Parathyroid adenoma (tissue), 2 donors: ENCODE data around the gene DNAH9.

Experiments
- H2AFZ ChIP-seq: fragments of 300-600 bp; sonication (generic); one replicate; pipeline ENCODE4 v1.7.0; 2017; ENCODE audit warnings: antibody characterized with exemption, mild to moderate bottlenecking
- H3K27ac ChIP-seq: fragments of 300-600 bp; sonication (generic); one replicate; pipeline ENCODE4 v1.7.0; 2017
- H3K27me3 ChIP-seq: fragments of 300-600 bp; sonication (generic); one replicate; pipeline ENCODE4 v1.7.0; 2017; ENCODE audit warnings: low read length; ENCODE audit not compliant: control insufficient read depth, insufficient read depth
- H3K36me3 ChIP-seq: fragments of 300-600 bp; sonication (generic); one replicate; pipeline ENCODE4 v1.7.0; 2017; ENCODE audit warnings: low read length; ENCODE audit not compliant: control insufficient read depth, insufficient read depth
- H3K4me1 ChIP-seq: fragments of 300-600 bp; sonication (generic); one replicate; pipeline ENCODE4 v1.7.0; 2017; ENCODE audit warnings: control low read depth
- H3K4me2 ChIP-seq: fragments of 300-600 bp; sonication (generic); one replicate; pipeline ENCODE4 v1.7.0; 2017; ENCODE audit warnings: low read length
- H3K4me3 ChIP-seq: fragments of 300-600 bp; sonication (generic); one replicate; pipeline ENCODE4 v1.7.0; 2017; ENCODE audit warnings: low read depth, low read length
- H3K79me2 ChIP-seq: fragments of 300-600 bp; sonication (generic); one replicate; pipeline ENCODE4 v1.7.0; 2017; ENCODE audit warnings: control low read depth
- H3K9ac ChIP-seq: fragments of 300-600 bp; sonication (generic); one replicate; pipeline ENCODE4 v1.7.0; 2017; ENCODE audit warnings: mild to moderate bottlenecking
- H3K9me3 ChIP-seq: fragments of 300-600 bp; sonication (generic); one replicate; pipeline ENCODE4 v1.7.0; 2017; ENCODE audit warnings: low read length; ENCODE audit not compliant: control insufficient read depth
- CTCF ChIP-seq: fragments of 300-600 bp; sonication (generic); IDR thresholded peaks from one replicate; pipeline ENCODE4 v1.7.0; 2017; ENCODE audit warnings: antibody characterized with exemption, mild to moderate bottlenecking
- donor health status: primary hyperparathyroidism.

Gene DNAH9

DNA sequence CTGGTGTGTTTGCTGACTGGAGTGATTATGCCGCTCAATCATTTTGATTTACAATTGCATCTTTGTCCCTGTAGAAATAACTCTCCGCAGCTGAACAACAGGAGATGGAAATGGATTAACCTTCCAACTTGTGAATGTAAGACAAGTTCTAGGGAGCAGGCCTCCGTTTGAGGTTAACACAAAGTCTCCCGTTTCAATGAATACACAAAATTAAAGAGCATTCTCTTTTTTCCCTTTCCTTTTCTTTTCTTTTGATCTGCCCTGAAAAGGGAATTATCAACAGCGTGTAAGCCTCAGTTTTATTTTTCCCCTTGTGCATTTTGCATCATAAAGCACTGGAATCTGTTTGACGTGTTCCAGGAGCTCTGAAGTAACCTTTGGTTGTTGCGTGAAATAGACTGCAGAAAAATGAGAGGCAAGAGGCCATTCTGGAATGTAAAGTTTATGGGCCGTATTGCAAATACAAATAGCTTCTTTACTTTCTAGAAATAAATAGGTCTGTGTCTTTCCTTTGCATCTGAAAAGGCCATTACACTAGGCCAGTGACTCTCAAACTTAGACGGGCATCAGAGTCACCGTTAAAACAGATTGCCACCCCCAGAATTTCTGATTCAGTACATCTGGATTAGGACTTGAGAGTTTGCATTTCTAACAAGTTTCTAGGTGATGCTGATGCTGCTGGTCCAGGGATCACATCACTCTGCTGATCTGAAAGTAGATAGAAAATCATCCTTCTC lies 234.3 kb downstream of the DNAH9 start:
- Histone ChIP-seq H3K79me2 (no peaks in the 10 kb centered on the region), H3K36me3 (no peaks in the 10 kb centered on the region), H3K9ac (no peak overlapping the region), H2AFZ (no peak overlapping the region), H3K27me3 (no peaks in the 10 kb centered on the region), H3K9me3 (no peaks in the 10 kb centered on the region), H3K4me2 (no peak overlapping the region), H3K4me3 (no peak overlapping the region), H3K4me1 (no peaks in the 10 kb centered on the region), H3K27ac (no peak overlapping the region)
- no peak for TF ChIP-seq CTCF

DNA sequence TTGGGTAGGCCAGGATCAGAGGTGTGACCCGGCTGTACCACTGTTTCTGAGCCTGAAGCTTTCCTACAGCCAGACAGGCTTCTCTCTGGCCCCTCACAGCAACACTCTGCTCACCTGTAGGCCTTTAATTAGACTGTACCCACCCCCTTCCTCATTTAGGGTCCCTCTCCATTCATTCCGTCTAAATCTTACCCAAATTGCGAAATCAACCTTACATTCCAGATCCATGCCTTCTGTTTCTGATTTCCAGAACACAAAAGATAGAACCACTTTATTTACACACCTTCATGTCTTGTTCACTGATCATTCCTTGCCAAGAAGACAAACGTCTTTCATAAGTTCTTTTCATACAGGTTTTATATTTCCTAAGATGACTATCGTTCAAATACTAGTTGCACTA lies 238.2 kb downstream of the DNAH9 start:
- H2AFZ ChIP-seq, result no peak overlapping the region
- no peaks in the 10 kb centered on the region for H3K79me2 ChIP-seq
- H3K9ac ChIP-seq, result no peak overlapping the region
- TF ChIP-seq CTCF, result no peak
- no peak overlapping the region for H3K27ac ChIP-seq
- H3K27me3 ChIP-seq, result no peaks in the 10 kb centered on the region
- H3K9me3 ChIP-seq, result no peaks in the 10 kb centered on the region
- H3K4me1 ChIP-seq, result no peaks in the 10 kb centered on the region
- H3K36me3 ChIP-seq, result no peaks in the 10 kb centered on the region
- no peak overlapping the region for H3K4me2 ChIP-seq
- H3K4me3 ChIP-seq, result no peak overlapping the region

DNA sequence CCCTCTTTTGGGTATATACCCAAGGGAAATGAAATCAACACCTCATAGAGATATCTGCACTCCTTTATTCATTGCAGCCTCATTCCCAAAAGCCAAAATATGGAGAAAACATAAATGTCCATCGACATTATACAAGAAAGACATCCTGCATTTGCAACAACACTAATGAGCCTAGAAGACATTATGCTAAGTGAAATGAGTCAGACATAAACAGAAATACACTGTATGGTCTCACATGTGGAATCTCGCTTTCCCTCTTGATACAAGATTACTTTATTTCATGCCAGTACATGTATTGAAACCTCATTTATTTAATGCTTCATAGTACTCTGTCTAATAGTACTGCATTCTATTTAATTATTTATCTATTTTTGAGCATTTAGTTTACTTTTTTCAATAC lies 241.8 kb downstream of the DNAH9 start:
- no peak for TF ChIP-seq CTCF
- H3K27ac ChIP-seq, result no peak overlapping the region
- no peak overlapping the region for H3K4me3 ChIP-seq
- H3K27me3 ChIP-seq, result no peaks in the 10 kb centered on the region
- no peaks in the 10 kb centered on the region for H3K4me1 ChIP-seq
- no peaks in the 10 kb centered on the region for H3K36me3 ChIP-seq
- no peaks in the 10 kb centered on the region for H3K9me3 ChIP-seq
- H3K9ac ChIP-seq, result no peak overlapping the region
- no peak overlapping the region for H3K4me2 ChIP-seq
- no peaks in the 10 kb centered on the region for H3K79me2 ChIP-seq
- no peak overlapping the region for H2AFZ ChIP-seq

- Histone ChIP-seq H3K9me3 (no peaks in the 10 kb centered on the region), H3K79me2 (no peaks in the 10 kb centered on the region), H3K36me3 (no peaks in the 10 kb centered on the region), H3K4me3 (no peak overlapping the region), H3K4me1 (no peaks in the 10 kb centered on the region), H2AFZ (no peak overlapping the region), H3K27ac (no peak overlapping the region), H3K9ac (no peak overlapping the region), H3K4me2 (no peak overlapping the region), H3K27me3 (no peaks in the 10 kb centered on the region)
- no peak for TF ChIP-seq CTCF
Observed at GRCh38 chr17:11840831-11841230, 242.6 kb downstream of the DNAH9 start.

GRCh38 chr17:11848330-11848729 lies 250.1 kb downstream of the DNAH9 start:
- Histone ChIP-seq H3K9me3 (no peaks in the 10 kb centered on the region), H3K36me3 (no peaks in the 10 kb centered on the region), H3K9ac (no peak overlapping the region), H3K27ac (no peak overlapping the region), H3K79me2 (no peaks in the 10 kb centered on the region), H3K4me2 (no peak overlapping the region), H2AFZ (no peak overlapping the region), H3K4me3 (no peak overlapping the region), H3K4me1 (no peaks in the 10 kb centered on the region), H3K27me3 (no peaks in the 10 kb centered on the region)
- no peak for TF ChIP-seq CTCF
